ENCODE results near the gene EEF1AKMT1. TPM values are rescaled to one million over a fixed set of nuclear protein-coding genes. Genes with fewer than 3 reads are reported as not detected.

The EEF1AKMT1 gene
- total RNA-seq, 1 experiment from 2014 or later: 9.2 TPM

DNA sequence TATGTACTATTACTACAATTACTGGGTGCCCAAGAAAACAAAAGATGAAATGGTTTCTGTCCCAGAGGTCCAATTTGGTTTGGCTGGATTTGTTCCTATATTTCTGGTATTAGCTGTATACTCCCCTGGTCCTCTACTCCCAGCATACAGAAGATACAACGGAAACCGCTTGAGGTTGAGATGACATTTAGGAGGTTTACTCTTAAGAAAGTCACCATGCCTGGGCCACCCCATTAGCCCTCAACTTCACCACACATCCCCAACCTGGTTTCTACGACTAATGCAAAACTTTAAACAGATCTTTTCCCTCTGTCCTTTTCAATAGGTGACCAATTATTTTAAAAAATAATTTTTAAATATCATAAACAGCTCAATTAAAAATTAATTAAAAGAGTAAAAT is 46.0 kb upstream of the EEF1AKMT1 start:
- Histone ChIP-seq H3K4me1 (ENCODE audit: insufficient read depth, low read length, poor library complexity, severe bottlenecking) (no peaks in the 10 kb centered on the region), H3K4me3 (ENCODE audit: low read depth, low read length, poor library complexity, severe bottlenecking) (no peak overlapping the region), H3K36me3 (ENCODE audit: insufficient read depth, low read length, poor library complexity, severe bottlenecking) (no peaks in the 10 kb centered on the region), H3K27me3 (replicated peaks; ENCODE audit: insufficient read depth, low read depth, low read length, poor library complexity) (no peaks in the 10 kb centered on the region), H3K27ac (ENCODE audit: low read depth, low read length, poor library complexity, severe bottlenecking) (no peak overlapping the region), H3K9me3 (ENCODE audit: low read depth, low read length, poor library complexity, severe bottlenecking) (no peaks in the 10 kb centered on the region)
- intact Hi-C loops (cut with micrococcal nuclease; ENCODE audit: unreplicated experiment): loop anchor here (10.0 kb wide), 1 partner anchor 105 kb away; no protein-coding TSS in a partner anchor
- BruUV-seq (replicated peaks): no TSS peak
- ChIA-PET POLR2A (ENCODE audit: low non-redundant PET) (no interaction called here), CTCF (no interaction called here)
- DNase-seq (ENCODE audit: low spot score): no peak
- TF ChIP-seq, protein P1, sequence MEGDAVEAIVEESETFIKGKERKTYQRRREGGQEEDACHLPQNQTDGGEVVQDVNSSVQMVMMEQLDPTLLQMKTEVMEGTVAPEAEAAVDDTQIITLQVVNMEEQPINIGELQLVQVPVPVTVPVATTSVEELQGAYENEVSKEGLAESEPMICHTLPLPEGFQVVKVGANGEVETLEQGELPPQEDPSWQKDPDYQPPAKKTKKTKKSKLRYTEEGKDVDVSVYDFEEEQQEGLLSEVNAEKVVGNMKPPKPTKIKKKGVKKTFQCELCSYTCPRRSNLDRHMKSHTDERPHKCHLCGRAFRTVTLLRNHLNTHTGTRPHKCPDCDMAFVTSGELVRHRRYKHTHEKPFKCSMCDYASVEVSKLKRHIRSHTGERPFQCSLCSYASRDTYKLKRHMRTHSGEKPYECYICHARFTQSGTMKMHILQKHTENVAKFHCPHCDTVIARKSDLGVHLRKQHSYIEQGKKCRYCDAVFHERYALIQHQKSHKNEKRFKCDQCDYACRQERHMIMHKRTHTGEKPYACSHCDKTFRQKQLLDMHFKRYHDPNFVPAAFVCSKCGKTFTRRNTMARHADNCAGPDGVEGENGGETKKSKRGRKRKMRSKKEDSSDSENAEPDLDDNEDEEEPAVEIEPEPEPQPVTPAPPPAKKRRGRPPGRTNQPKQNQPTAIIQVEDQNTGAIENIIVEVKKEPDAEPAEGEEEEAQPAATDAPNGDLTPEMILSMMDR (conservative IDR thresholded peaks at IDR 0.05; ENCODE audit: low read depth, low read length): no peak
- no peak for TF ChIP-seq EZH2 (IDR thresholded peaks at IDR 0.05; ENCODE audit: borderline replicate concordance, low read depth, low read length, poor library complexity, severe bottlenecking)

DNA sequence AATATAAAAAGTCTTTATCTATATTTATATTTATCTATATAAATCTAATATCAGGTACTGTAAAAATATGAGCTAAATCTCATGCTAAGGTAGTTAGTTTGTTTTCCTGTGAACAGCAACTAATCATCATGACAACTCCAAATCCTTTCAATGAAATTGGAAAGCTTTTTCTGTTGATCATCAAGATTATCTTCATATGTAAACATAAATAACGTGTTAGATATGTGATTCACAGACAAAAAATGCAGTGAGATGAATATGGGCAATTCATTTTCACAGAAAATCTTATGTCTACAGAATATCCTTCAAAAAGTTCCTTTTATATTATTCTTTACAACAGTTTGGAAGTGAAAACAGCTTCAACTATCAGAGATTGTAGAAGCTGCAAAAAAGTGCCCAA is 41.7 kb upstream of the EEF1AKMT1 start:
- no peak for TF ChIP-seq EZH2 (IDR thresholded peaks at IDR 0.05; ENCODE audit: borderline replicate concordance, low read depth, low read length, poor library complexity, severe bottlenecking)
- TF ChIP-seq, protein P1 (conservative IDR thresholded peaks at IDR 0.05; ENCODE audit: low read depth, low read length): no peak
- no peak overlapping the region for H3K4me3 ChIP-seq (ENCODE audit: low read depth, low read length, poor library complexity, severe bottlenecking)
- H3K4me1 ChIP-seq (ENCODE audit: insufficient read depth, low read length, poor library complexity, severe bottlenecking): peaks cover 5% of the 10 kb centered on the region
- BruUV-seq (replicated peaks): no TSS peak
- H3K9me3 ChIP-seq (ENCODE audit: low read depth, low read length, poor library complexity, severe bottlenecking): no peaks in the 10 kb centered on the region
- ChIA-PET CTCF (interaction anchor here (1.3 kb wide), 1 partner anchor 14 kb away, joined by 3 read pairs; no protein-coding TSS in a partner anchor), POLR2A (ENCODE audit: low non-redundant PET) (no interaction called here)
- H3K27ac ChIP-seq (ENCODE audit: low read depth, low read length, poor library complexity, severe bottlenecking): no peak overlapping the region
- intact Hi-C loops (cut with micrococcal nuclease; ENCODE audit: unreplicated experiment): no loop called here
- H3K27me3 ChIP-seq (replicated peaks; ENCODE audit: insufficient read depth, low read depth, low read length, poor library complexity): no peaks in the 10 kb centered on the region
- DNase-seq (ENCODE audit: low spot score): no peak
- no peaks in the 10 kb centered on the region for H3K36me3 ChIP-seq (ENCODE audit: insufficient read depth, low read length, poor library complexity, severe bottlenecking)

DNA sequence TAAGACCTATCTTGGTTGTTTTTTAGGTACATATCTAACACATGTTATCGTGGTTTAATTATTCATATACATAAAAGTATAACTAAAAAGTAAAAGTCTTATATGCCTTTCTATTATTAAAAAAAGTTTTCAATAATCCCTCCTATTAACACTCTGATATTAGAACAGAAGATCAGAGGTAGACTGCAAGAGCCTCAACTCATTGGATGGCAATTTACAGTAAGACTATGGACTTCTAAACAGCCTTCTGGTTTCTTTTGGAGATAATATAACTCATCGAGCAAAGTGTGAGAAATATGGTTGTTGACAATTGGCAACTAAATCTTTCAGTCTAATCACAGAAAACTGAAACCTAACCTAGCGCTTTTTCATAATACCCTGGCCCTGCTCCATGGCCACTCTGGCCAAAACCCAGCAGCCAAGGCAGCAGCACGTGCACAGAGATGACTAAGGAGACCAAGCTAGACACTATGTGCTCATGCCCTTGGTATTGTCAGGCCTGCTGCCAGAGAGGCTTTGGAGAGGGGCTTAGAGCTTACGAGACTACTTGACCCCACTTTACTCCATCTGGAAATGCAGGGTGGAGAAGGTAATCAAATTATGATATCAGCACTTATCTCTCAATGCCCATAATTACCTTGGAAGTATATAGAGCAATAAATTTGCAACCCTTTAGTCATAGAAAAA is 40.6 kb upstream of the EEF1AKMT1 start:
- ChIA-PET CTCF (no interaction called here), POLR2A (ENCODE audit: low non-redundant PET) (no interaction called here)
- peak; percentile 48 for DNase-seq (ENCODE audit: low spot score)
- BruUV-seq (replicated peaks): no TSS peak
- intact Hi-C loops (cut with micrococcal nuclease; ENCODE audit: unreplicated experiment): no loop called here
- no peak overlapping the region for H3K4me3 ChIP-seq (ENCODE audit: low read depth, low read length, poor library complexity, severe bottlenecking)
- peaks cover 5% of the 10 kb centered on the region for H3K4me1 ChIP-seq (ENCODE audit: insufficient read depth, low read length, poor library complexity, severe bottlenecking)
- H3K27me3 ChIP-seq (replicated peaks; ENCODE audit: insufficient read depth, low read depth, low read length, poor library complexity): no peaks in the 10 kb centered on the region
- no peaks in the 10 kb centered on the region for H3K9me3 ChIP-seq (ENCODE audit: low read depth, low read length, poor library complexity, severe bottlenecking)
- TF ChIP-seq, protein P1 (conservative IDR thresholded peaks at IDR 0.05; ENCODE audit: low read depth, low read length): no peak
- no peak for TF ChIP-seq EZH2 (IDR thresholded peaks at IDR 0.05; ENCODE audit: borderline replicate concordance, low read depth, low read length, poor library complexity, severe bottlenecking)
- H3K27ac ChIP-seq (ENCODE audit: low read depth, low read length, poor library complexity, severe bottlenecking): no peak overlapping the region
- no peaks in the 10 kb centered on the region for H3K36me3 ChIP-seq (ENCODE audit: insufficient read depth, low read length, poor library complexity, severe bottlenecking)

Data from A673 (cell line).